Inferior parietal cortex (tissue), 1 donor: ENCODE measurements around the gene ZDHHC24.
"Not testable (repeated sequence)": the region's sequence is repeated elsewhere in the genome, so short reads cannot be mapped to it uniquely, and the experiment has no call there.

Source experiments
- DNase-seq: peaks from one replicate; pipeline ENCODE4 v3.0.0-alpha.2; 2016; ENCODE audit errors: extremely low spot score

ZDHHC24 gene

DNA sequence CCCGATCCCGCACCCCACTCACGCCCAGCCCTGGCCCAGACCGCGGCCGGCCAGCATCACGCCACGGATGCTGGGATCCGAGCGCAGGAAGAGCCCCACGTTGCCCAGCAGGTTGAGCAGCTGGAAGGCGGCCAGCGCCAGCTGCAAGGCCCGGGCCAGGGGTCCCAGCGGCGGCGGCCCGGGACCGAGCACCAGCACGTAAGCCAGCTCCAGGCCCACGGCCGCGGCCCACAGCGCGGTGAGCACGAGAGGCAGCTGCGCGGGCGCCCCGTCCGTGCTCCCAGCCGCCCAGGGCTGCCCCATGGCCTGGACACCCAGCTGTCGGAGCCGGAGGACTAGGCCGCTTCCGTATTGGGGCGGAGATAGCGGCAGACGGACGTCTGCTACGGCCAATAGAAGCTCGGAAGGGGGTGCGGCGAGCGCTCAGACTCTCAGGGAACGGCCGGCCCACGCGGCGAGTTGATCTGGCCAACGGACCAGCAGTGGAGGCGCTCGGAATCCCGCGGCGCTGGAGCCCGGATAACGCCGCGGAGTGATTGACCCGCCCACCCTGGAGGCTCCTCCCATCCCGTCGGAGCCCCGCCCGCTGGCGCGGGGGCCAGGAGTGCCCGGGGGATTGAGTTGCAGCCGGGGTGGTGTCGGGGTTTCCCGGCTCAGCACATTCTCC, at the start of gene ZDHHC24:
Gene ZDHHC24 (minus strand): TSS at position 348 of the 667 bp plus-strand sequence. CDS start 45 bp downstream, at position 303.
- peak; percentile 96 for DNase-seq

- no peak for DNase-seq
These were observed 49.5 kb upstream of the ZDHHC24 start for GRCh38 chr11:66595245-66595904.

DNA sequence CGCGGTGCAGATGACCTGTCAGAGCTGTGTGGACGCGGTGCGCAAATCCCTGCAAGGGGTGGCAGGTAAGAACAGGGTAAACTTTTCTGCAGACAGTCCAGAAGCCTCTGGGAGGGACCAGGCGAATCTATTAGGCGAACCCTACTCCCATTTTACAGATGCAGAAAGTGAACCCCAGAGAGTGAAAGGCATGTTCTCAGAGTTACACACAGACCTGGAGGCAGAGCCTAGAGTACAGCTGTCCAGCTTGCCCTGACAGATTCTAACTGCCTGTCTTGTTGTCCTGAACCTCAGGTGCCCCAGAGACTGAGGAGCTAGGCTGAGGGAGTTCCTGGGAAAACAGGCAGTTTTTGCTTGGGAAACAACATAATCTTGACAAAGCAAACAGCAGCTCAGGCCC, 47.8 kb upstream of the ZDHHC24 start:
- no peak for DNase-seq

DNA sequence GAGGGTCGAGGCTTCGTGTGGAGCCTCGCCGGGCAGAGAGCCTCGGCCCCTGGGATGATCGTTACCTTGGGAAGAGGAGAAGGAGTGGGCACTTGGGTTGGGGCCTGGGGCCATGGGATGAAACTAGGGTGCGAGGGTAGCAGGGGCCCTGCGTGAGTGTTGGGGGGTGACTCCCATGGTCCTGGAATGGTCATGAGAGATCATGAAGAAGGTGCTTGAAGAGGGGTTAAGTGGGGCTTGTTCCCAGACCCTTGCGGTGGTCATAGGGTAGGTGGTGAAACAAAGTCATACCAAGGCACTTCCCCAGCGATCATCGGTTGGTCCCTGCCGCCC, 47.4 kb upstream of the ZDHHC24 start:
- no peak for DNase-seq

- peak; percentile 97 for DNase-seq
These were observed 46.8 kb upstream of the ZDHHC24 start, which contains the start of the genes CCDC87 and CCS for GRCh38 chr11:66592457-66593302. Gene CCDC87 (minus strand): TSS chr11:66593063. CDS start chr11:66593015, 48 bp downstream. Gene CCS (plus strand): TSS chr11:66593185. CDS start chr11:66593262, 77 bp downstream.

DNA sequence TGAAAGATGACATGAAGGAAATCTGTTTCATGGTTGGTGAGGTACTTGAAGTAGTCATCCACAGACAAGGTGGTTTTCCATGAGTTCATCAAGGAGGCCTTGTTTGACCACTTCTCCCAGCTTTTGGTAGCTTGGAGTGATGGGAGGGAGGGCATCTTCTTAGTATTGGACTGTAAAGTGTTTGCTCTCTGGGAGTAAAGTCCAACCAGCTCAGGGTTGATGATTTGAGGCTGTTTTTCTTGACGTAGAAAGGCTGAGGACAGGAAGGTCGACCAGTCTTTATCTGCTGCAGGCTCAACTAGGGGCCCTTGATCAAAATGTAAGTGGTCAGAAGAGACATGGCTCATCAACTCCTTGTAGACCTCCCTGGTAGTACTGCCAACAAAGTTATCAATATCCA, 45.3 kb upstream of the ZDHHC24 start:
- DNase-seq: no peak

GRCh38 chr11:66589996-66590675, 44.3 kb upstream of the ZDHHC24 start:
- no peak for DNase-seq

DNA sequence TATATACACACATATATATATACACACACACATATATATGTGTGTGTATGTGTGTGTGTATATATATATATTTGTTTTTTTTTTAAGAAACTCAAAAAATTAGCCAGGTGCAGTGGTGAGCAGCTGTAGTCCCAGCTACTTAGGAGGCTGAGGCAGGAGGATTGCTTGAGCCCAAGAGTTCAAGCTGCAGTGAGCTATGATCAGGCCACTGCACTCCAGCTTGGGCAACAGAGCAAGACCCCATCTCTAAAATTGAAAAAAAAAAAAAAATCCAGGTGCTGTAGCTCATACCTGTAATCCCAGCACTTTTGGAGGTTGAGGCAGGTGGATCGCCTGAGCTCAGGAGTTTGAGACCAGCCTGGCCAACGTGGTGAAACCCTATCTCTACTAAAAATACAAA, 43.5 kb upstream of the ZDHHC24 start:
- DNase-seq: not testable (repeated sequence)

GRCh38 chr11:66586136-66586535, 40.3 kb upstream of the ZDHHC24 start:
- no peak for DNase-seq

- not testable (repeated sequence) for DNase-seq
These were observed 39.6 kb upstream of the ZDHHC24 start for GRCh38 chr11:66585447-66585846.

DNA sequence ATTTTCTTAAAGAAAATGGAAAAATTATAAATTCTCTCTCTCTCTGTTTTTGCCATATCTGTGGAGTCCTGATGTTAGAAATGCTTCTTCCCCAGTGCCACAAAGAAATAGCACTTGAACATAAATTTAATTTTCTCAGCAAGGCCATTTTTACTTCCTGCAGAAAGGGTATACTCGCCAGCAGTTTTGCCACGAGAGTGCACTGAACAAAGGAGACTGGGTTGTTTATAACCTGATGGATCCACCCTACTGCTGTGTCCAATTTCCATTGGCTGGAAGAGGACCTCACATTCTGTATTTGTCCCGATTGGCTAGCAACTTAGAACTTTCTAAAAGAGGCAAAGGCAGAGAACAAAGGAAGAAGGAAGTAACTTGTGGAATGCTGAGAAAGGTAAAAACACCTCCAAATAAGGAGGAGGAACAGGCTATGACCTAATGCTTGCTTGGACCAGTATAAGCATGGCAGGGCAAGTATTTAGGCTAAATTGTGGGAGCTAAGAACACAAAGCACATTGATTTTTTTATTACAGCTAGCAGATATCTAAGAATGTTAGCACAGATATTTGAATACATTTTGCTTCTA, 36.8 kb upstream of the ZDHHC24 start:
- not testable (repeated sequence) for DNase-seq

DNA sequence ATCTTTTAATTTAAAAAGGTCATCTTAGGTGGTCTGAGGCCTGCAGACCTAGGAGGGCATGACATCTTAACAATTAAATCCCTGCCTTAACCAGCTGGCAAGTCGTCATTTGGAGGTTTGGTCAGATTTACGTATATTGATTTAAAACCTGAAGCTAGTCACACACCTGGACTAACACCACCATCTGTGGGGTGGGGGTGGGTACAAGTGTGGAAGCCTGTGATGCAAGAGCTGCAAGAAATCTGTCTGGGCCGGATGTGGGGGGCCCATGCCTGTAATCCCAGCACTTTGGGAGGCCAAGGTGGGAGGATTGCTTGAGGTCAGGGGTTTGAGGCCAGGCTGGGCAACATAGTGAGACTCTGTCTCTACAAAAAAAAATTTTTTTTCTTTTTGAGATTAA, 35.4 kb upstream of the ZDHHC24 start:
- no peak for DNase-seq

DNA sequence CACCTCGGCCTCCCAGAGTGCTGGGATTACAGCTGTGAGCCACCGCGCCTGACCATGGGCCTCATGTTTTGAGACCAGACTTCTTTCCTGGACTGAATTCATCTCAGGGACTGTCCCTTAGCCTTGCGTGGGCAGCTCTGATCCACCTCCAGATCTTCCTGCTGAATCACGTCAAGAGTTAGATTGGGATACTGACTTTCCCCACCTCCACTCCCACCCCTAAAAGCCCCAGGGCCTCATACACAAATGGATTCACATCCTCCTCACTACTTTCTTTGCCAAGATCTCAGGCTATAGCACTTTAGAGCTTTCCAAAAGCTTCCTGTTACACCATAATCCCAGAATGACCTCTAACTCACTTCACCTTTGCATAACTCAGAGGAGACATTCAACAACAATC, 35.0 kb upstream of the ZDHHC24 start:
- DNase-seq: no peak

GRCh38 chr11:66579017-66579606, 33.3 kb upstream of the ZDHHC24 start:
- DNase-seq: peak; percentile 72

- no peak for DNase-seq
These were observed 25.0 kb upstream of the ZDHHC24 start for GRCh38 chr11:66570850-66571180.

- DNase-seq: no peak
These were observed 24.4 kb upstream of the ZDHHC24 start for GRCh38 chr11:66570079-66570849.

DNA sequence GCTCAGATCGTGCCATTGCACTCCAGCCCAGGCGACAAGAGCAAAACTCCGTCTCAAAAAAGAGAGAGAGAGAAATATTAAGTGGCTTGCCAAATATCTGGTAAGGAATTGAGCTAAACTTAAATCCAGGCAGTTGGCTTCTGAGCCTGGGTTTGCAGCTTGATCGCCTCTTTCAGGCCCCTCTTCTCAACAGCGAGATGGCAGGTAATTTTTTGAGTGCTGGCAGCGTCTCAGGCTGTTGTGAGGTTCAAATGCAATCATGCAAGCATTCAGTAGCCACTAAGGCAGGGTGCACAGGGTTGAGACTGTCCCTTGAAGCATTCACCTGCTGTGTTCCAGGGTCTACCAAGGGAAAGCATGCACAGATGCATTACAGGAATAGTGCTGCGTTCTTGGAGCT, 23.2 kb upstream of the ZDHHC24 start:
- DNase-seq: no peak

- DNase-seq: peak; percentile 94
These were observed 22.5 kb upstream of the ZDHHC24 start, which contains the start of gene CTSF for GRCh38 chr11:66568124-66568916. Gene CTSF (minus strand): TSS chr11:66568606. CDS start chr11:66568486, 120 bp downstream.

DNA sequence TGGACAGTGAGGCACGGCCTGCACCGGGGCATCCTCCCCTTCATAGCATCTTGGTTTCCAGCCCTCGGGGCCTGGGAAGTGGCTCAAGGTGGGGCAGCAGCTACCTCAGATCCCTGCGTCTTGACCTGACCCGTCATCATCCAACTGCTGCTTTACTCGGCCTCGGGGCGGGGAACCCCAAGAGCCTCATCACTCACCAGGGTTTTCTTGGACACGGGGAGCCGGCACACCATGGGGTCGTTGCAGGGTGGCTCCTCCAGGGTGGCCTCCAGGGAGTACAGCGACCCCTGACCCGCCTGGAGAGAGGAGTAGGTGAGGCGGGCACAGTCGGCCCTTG, 21.9 kb upstream of the ZDHHC24 start:
- no peak for DNase-seq

GRCh38 chr11:66566221-66566620, 20.4 kb upstream of the ZDHHC24 start:
- DNase-seq: no peak
